ENCODE results near the gene TSSC4. TPM values are rescaled to one million over a fixed set of nuclear protein-coding genes. Genes with fewer than 3 reads are reported as not detected.

Gene TSSC4
- total and polyA plus RNA-seq, 2 of the 13 experiments (the other 11 are each of a cell fraction or from before 2014, with no cell fraction given): 16.2 to 58.6 TPM

GRCh38 chr11:2381494-2382128 is 18.9 kb upstream of the TSSC4 start:
- H3K9me3 ChIP-seq (ENCODE audit: low read length): no peaks in the 10 kb centered on the region
- no peak overlapping the region for H3K4me2 ChIP-seq (ENCODE audit: low read depth, low read length)
- H3K4me3 ChIP-seq (replicated peaks in 1 of 3; ENCODE audit: insufficient read depth in 1 of 3, low read depth in 2 of 3, low read length in 3 of 3): no peak overlapping the region
- in situ Hi-C loops (cut with HindIII; ENCODE audit: extremely low pct_ligation_motif_present, low pct_unique_long_range_greater_than_20kb): no loop called here
- no TSS peak for BruUV-seq (replicated peaks)
- intact Hi-C loops (cut with micrococcal nuclease; ENCODE audit: unreplicated experiment): no loop called here
- no peak overlapping the region for H3K27ac ChIP-seq (ENCODE audit: extremely low read length, insufficient read depth, low read length)
- H3K79me2 ChIP-seq (ENCODE audit: insufficient read depth, low read length): no peaks in the 10 kb centered on the region
- 28% methylated on average over 5 of the region's 11 CpGs for WGBS (ENCODE audit: low lambda C conversion rate)
- peaks cover 14 to 69% of the 10 kb centered on the region in 2 experiments; a peak in 4 of 5 replicates for H3K27me3 ChIP-seq (ENCODE audit: control insufficient read depth in 1 of 2, insufficient read depth in 2 of 2, low read length in 2 of 2)
- no peak for DNase-seq (ENCODE audit: low spot score)
- H2AFZ ChIP-seq (ENCODE audit: low read length): no peak overlapping the region
- TF ChIP-seq HNRNPH1 (optimal IDR thresholded peaks at IDR 0.05; ENCODE audit: low read depth, low read length) (no peak), GTF3A (CRISPR knock-in tag; conservative IDR thresholded peaks at IDR 0.05) (no peak), ZNF607 (CRISPR knock-in tag; IDR thresholded peaks at IDR 0.05; ENCODE audit: borderline replicate concordance) (no peak), RFX1 (IDR thresholded peaks at IDR 0.05) (no peak), SAFB2 (CRISPR knock-in tag; IDR thresholded peaks at IDR 0.05; ENCODE audit: borderline replicate concordance, low read depth) (no peak), THYN1 (CRISPR knock-in tag; IDR thresholded peaks at IDR 0.05; ENCODE audit: borderline replicate concordance, low read depth) (no peak), MEIS2 (CRISPR knock-in tag; IDR thresholded peaks at IDR 0.05) (no peak), GABPB1 (CRISPR knock-in tag; IDR thresholded peaks at IDR 0.05) (no peak), ZBTB49 (CRISPR knock-in tag; IDR thresholded peaks at IDR 0.05; ENCODE audit: borderline replicate concordance) (no peak), ATF4 (CRISPR knock-in tag; IDR thresholded peaks at IDR 0.05) (no peak), ZBTB37 (CRISPR knock-in tag; IDR thresholded peaks at IDR 0.05) (no peak), IRF9 (CRISPR knock-in tag; IDR thresholded peaks at IDR 0.05; ENCODE audit: borderline replicate concordance) (no peak), HNRNPLL (IDR thresholded peaks at IDR 0.05; ENCODE audit: low read depth, low read length, poor library complexity, severe bottlenecking) (no peak), USF2 (IDR thresholded peaks at IDR 0.05; ENCODE audit: low read depth, low read length) (no peak), USF2 (CRISPR knock-in tag; IDR thresholded peaks at IDR 0.05; ENCODE audit: borderline replicate concordance) (no peak)
- H3K9ac ChIP-seq (ENCODE audit: insufficient read depth, low read depth, low read length): no peak overlapping the region
- H3K4me1 ChIP-seq (ENCODE audit: insufficient read depth, low read length): no peaks in the 10 kb centered on the region
- no peak for FAIRE-seq
- H4K20me1 ChIP-seq (ENCODE audit: insufficient read depth, low read length): no peaks in the 10 kb centered on the region
- ATAC-seq: no peak
- CTCF ChIA-PET (ENCODE audit: low intra/inter-chr PET ratio, low total read pairs): no interaction called here
- H3K36me3 ChIP-seq (replicated peaks in 1 of 2; ENCODE audit: control insufficient read depth in 1 of 2, insufficient read depth in 2 of 2, low read length in 2 of 2): no peaks in the 10 kb centered on the region
- POLR2A ChIA-PET: no interaction called here

Data from HepG2 (cell line).